HG03045 (cell line): Measurements from ENCODE around the gene CAMLG.
A peak's percentile ranks its signal among the peaks of the same experiment; 100 is the strongest.
"Not testable (repeated sequence)": the region's sequence is repeated elsewhere in the genome, so short reads cannot be mapped to it uniquely, and the experiment has no call there.

Experiments
- ATAC-seq: cut with Tn5 transposase; IDR thresholded peaks from one replicate; pipeline ENCODE4 v1.9.1; 2021; ENCODE audit warnings: mild to moderate bottlenecking, moderate library complexity; ENCODE audit not compliant: unreplicated experiment

Gene CAMLG

GRCh38 chr5:134738133-134738962 is at the start of gene CAMLG:
TSS of gene CAMLG (plus strand) at chr5:134738548. CDS start at chr5:134738621, 73 bp downstream.
- ATAC-seq = peak; percentile 96

- not testable (repeated sequence) for ATAC-seq
Observed at GRCh38 chr5:134690144-134690543, 48.2 kb upstream of the CAMLG start.

GRCh38 chr5:134692722-134693121 is 45.6 kb upstream of the CAMLG start:
- no peak for ATAC-seq

- ATAC-seq = no peak
Observed at GRCh38 chr5:134708301-134708700, 30.0 kb upstream of the CAMLG start.

- no peak for ATAC-seq
Observed at GRCh38 chr5:134714120-134714519, 24.2 kb upstream of the CAMLG start.

GRCh38 chr5:134714541-134714940 is 23.8 kb upstream of the CAMLG start:
- no peak for ATAC-seq

- ATAC-seq = not testable (repeated sequence)
Observed at GRCh38 chr5:134715466-134715865, 22.9 kb upstream of the CAMLG start.

- ATAC-seq = no peak
Observed at GRCh38 chr5:134724872-134725271, 13.5 kb upstream of the CAMLG start.

GRCh38 chr5:134732819-134733218 is 5.5 kb upstream of the CAMLG start:
- ATAC-seq = no peak

- ATAC-seq = no peak
Observed at GRCh38 chr5:134735243-134735642, 3.1 kb upstream of the CAMLG start.

GRCh38 chr5:134736173-134736812 is 2.1 kb upstream of the CAMLG start:
- ATAC-seq = no peak

- ATAC-seq = peak; percentile 18
Observed at GRCh38 chr5:134738963-134739661, 764 bp downstream of the CAMLG start.

- no peak for ATAC-seq
Observed at GRCh38 chr5:134741052-134741451, 2.7 kb downstream of the CAMLG start.

GRCh38 chr5:134742134-134742533 is 3.8 kb downstream of the CAMLG start:
- ATAC-seq = no peak

- ATAC-seq = no peak
Observed at GRCh38 chr5:134749415-134749814, 11.1 kb downstream of the CAMLG start.

- ATAC-seq = peak; percentile 24
Observed at GRCh38 chr5:134758176-134758503, 19.8 kb downstream of the CAMLG start.

- ATAC-seq = peak; percentile 98
Observed at GRCh38 chr5:134758504-134759341, 20.4 kb downstream of the CAMLG start, which contains the start of gene DDX46. TSS of gene DDX46 (plus strand) at chr5:134758779. CDS start at chr5:134758939, 160 bp downstream.

GRCh38 chr5:134767528-134768291 is 29.4 kb downstream of the CAMLG start:
- ATAC-seq = not testable (repeated sequence)

- no peak for ATAC-seq
Observed at GRCh38 chr5:134769206-134769605, 30.9 kb downstream of the CAMLG start.
